SU-DHL-6 (cell line): ENCODE results near the gene PTPN5.

ENCODE experiments used
- H2AFZ ChIP-seq: fragments of 200-600 bp; sonication (generic); 2 replicates; pipeline ENCODE4 v1.6.1; 2014; ENCODE audit warnings: low read depth, mild to moderate bottlenecking, moderate library complexity, mixed read lengths, antibody characterized with exemption, low read length; ENCODE audit not compliant: severe bottlenecking
- H3F3A ChIP-seq: fragments of 200-600 bp; shearing (Covaris generic); 2 replicates; pipeline ENCODE4 v1.6.0; 2016; ENCODE audit warnings: antibody characterized with exemption, mild to moderate bottlenecking; ENCODE audit not compliant: insufficient read depth
- H3K27ac ChIP-seq: fragments of 200-600 bp; sonication (generic); 2 replicates; pipeline ENCODE4 v1.5.1; 2016; ENCODE audit warnings: low read depth, mild to moderate bottlenecking, low read length, moderate library complexity, mixed read lengths
- H3K27me3 ChIP-seq: fragments of 200-600 bp; sonication (generic), shearing (Covaris generic); 2 replicates; pipeline ENCODE4 v1.6.0; 2014; ENCODE audit warnings: mild to moderate bottlenecking, low read length
- H3K36me3 ChIP-seq: fragments of 200-600 bp; sonication (generic); 2 replicates; pipeline ENCODE4 v1.6.1; 2014; ENCODE audit warnings: mild to moderate bottlenecking, low read length, mixed read lengths
- H3K4me2 ChIP-seq: fragments of 300-600, 200-600 bp; shearing (Covaris generic), sonication (generic); 2 replicates; pipeline ENCODE4 v1.6.0; 2014; ENCODE audit warnings: low read length, low read depth, mild to moderate bottlenecking; ENCODE audit not compliant: poor library complexity, severe bottlenecking
- H3K4me3 ChIP-seq: fragments of 200-600 bp; sonication (generic); 2 replicates; pipeline ENCODE4 v1.5.1; 2014; ENCODE audit warnings: antibody characterized with exemption, low read length, mild to moderate bottlenecking, mixed read lengths; ENCODE audit not compliant: insufficient read depth, poor library complexity, severe bottlenecking
- H3K79me2 ChIP-seq: fragments of 200-600 bp; sonication (generic); 2 replicates; pipeline ENCODE4 v1.6.1; 2014; ENCODE audit warnings: mild to moderate bottlenecking, low read length, moderate library complexity; ENCODE audit not compliant: insufficient read depth
- H3K9ac ChIP-seq: fragments of 200-600 bp; sonication (generic); 2 replicates; pipeline ENCODE4 v1.7.0; 2014; ENCODE audit warnings: mild to moderate bottlenecking, low read length
- H3K9me2 ChIP-seq: fragments of 200-600 bp; sonication (generic); replicated peaks from 2 replicates; pipeline ENCODE4 v1.6.1; 2014; ENCODE audit warnings: low read length; ENCODE audit not compliant: insufficient read depth
- H3K9me3 ChIP-seq: fragments of 200-600 bp; sonication (generic); 2 replicates; pipeline ENCODE4 v1.6.1; 2014; ENCODE audit warnings: low read length, mixed read lengths; ENCODE audit not compliant: insufficient read depth
- H4K20me1 ChIP-seq: fragments of 200-600 bp; sonication (generic); 2 replicates; pipeline ENCODE4 v1.6.1; 2014; ENCODE audit warnings: low read depth, mild to moderate bottlenecking, antibody characterized with exemption, low read length, moderate library complexity, mixed read lengths
- EZH2phosphoT487 ChIP-seq: fragments of 200-600 bp; sonication (generic), shearing (Covaris generic); conservative IDR thresholded peaks from 2 replicates; pipeline ENCODE4 v1.6.1; 2018; ENCODE audit warnings: mild to moderate bottlenecking, antibody characterized with exemption, low read length, moderate library complexity, mixed read lengths
- TF ChIP-seq, protein P1 (sequence below): fragments of 200-600 bp; sonication (generic); IDR thresholded peaks from one replicate; pipeline ENCODE4 v1.5.1; 2017; ENCODE audit warnings: antibody characterized with exemption, mild to moderate bottlenecking, low read length, moderate library complexity; ENCODE audit not compliant: insufficient read depth, poor library complexity, severe bottlenecking

PTPN5 gene

DNA sequence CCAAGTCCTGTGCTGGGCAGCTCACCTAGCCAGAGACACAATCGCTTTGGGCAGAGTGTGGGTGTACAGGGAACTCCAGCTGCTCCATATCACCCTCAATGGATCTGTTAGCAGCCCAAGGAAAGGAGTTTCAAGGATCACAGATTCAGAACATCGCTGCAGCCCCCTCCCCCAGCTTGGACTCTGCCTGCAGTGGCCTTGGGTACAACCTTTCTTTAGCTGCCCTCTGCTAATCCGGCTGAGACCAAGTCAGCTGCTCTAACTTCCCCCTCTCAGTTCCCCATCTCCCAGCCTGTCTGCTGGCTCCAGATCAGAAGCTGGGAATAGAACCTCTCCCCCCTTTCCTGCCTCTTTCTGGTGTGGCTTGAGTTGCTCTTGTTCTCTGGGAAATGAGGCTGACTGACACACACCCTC lies 91.7 kb downstream of the PTPN5 start:
- Histone ChIP-seq H3K36me3 (no peaks in the 10 kb centered on the region), H3K4me2 (no peak overlapping the region), H3K9me2 (no peaks in the 10 kb centered on the region), H3K27me3 (no peaks in the 10 kb centered on the region), H4K20me1 (no peaks in the 10 kb centered on the region), H3K9me3 (no peaks in the 10 kb centered on the region), H3K79me2 (no peaks in the 10 kb centered on the region), H3F3A (no peaks in the 10 kb centered on the region), H3K4me3 (no peak overlapping the region), H2AFZ (no peak overlapping the region), H3K27ac (no peak overlapping the region), H3K9ac (no peak overlapping the region)
- TF ChIP-seq, protein P1, sequence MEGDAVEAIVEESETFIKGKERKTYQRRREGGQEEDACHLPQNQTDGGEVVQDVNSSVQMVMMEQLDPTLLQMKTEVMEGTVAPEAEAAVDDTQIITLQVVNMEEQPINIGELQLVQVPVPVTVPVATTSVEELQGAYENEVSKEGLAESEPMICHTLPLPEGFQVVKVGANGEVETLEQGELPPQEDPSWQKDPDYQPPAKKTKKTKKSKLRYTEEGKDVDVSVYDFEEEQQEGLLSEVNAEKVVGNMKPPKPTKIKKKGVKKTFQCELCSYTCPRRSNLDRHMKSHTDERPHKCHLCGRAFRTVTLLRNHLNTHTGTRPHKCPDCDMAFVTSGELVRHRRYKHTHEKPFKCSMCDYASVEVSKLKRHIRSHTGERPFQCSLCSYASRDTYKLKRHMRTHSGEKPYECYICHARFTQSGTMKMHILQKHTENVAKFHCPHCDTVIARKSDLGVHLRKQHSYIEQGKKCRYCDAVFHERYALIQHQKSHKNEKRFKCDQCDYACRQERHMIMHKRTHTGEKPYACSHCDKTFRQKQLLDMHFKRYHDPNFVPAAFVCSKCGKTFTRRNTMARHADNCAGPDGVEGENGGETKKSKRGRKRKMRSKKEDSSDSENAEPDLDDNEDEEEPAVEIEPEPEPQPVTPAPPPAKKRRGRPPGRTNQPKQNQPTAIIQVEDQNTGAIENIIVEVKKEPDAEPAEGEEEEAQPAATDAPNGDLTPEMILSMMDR, result no peak
- no peak for TF ChIP-seq EZH2phosphoT487

DNA sequence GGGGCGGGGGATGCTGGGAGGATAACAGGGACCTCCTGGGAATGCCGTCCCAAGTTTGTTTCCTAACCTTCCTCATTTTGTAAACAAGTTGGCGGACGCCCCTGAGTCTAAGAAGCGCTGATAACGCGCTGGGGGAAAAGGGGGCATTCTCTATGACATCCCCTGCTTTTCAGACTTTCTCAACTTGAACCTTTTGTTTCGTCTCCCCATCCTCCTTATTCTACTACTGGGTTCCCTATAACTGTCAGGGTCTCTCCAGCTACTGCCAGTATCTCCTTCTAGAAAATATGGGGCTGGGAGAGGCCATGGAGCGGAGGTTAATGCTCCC lies 92.4 kb downstream of the PTPN5 start:
- H3K9me3 ChIP-seq, result no peaks in the 10 kb centered on the region
- H3K36me3 ChIP-seq, result no peaks in the 10 kb centered on the region
- no peaks in the 10 kb centered on the region for H3F3A ChIP-seq
- TF ChIP-seq, protein P1, result no peak
- no peak for TF ChIP-seq EZH2phosphoT487
- no peaks in the 10 kb centered on the region for H3K27me3 ChIP-seq
- H3K9me2 ChIP-seq, result no peaks in the 10 kb centered on the region
- H3K27ac ChIP-seq, result no peak overlapping the region
- H3K9ac ChIP-seq, result peak overlapping the region; percentile 57
- no peaks in the 10 kb centered on the region for H4K20me1 ChIP-seq
- H3K79me2 ChIP-seq, result no peaks in the 10 kb centered on the region
- peak overlapping the region; percentile 78 for H2AFZ ChIP-seq
- H3K4me3 ChIP-seq, result peak overlapping the region; percentile 64
- H3K4me2 ChIP-seq, result peak overlapping the region; percentile 71

DNA sequence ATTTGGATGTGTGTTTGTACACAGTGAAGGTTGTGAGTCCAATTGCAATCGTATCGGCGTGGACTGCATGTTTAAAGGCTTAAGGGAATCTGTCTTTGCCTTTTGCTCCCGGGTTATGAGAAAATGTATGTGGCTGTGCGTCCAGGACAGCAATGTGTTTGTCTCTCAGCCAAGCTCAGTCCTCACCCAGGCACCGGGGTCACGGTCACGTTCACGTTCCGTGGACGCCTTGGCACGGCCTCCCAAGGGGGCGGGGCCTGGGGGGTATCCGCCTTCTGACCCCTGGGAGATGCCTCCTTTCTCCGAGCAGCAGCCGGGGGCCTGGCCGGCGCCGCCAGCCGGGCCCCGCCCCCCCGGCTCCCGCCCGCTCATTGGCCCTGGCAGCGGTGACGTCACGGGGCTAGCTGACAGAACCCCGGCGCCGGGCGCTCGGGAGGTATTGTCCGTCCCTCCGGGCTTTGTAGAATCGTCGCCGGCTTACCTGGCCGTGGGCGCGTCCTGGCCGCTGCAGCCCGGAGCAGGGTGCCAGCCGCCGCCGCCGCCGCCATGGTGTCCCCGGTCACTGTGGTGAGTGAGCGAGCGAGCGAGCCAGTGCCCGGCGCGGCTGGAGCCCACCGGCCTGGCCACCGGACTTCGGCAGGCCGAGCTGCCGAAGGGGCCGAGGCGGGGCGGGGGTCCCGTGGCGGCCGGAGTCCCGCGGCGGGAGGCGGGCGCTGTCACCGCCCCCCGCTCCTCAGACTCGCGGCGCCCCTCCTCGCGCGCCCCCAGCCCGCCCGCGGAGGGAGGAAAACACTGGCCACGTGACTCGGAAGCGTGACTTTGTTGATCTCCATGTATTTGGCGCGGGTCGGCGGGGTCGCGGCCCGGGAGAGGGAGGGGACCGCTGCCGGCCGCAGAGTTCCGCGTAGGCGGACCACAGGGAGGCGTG lies 93.0 kb downstream of the PTPN5 start, which contains the start of gene TMEM86A:
TSS of gene TMEM86A (plus strand) at position 439 of the 928 bp plus-strand sequence. CDS start at position 547, 108 bp downstream.
- no peak for TF ChIP-seq EZH2phosphoT487
- TF ChIP-seq, protein P1, result no peak
- H3K9me2 ChIP-seq, result no peaks in the 10 kb centered on the region
- peak within 1 kb of the TSS; percentile 57 for H3K9ac ChIP-seq
- H3K4me2 ChIP-seq, result peak within 1 kb of the TSS; percentile 71
- no peaks in the 10 kb centered on the region for H4K20me1 ChIP-seq
- no peaks in the 10 kb centered on the region for H3K9me3 ChIP-seq
- H3K79me2 ChIP-seq, result no peaks in the 10 kb centered on the region
- peak within 1 kb of the TSS; percentile 78 for H2AFZ ChIP-seq
- H3K27me3 ChIP-seq, result no peaks in the 10 kb centered on the region
- no peaks in the 10 kb centered on the region for H3K36me3 ChIP-seq
- H3K4me3 ChIP-seq, result peak within 1 kb of the TSS; percentile 64
- H3F3A ChIP-seq, result no peaks in the 10 kb centered on the region
- H3K27ac ChIP-seq, result no peak within 1 kb of the TSS
